OCI-LY7 (cell line): ENCODE data around the gene MICALL2.

Experiments used
- EZH2phosphoT487 ChIP-seq: fragments of 200-600 bp; sonication (generic); IDR thresholded peaks from 2 replicates; pipeline ENCODE4 v1.6.1; 2018; ENCODE audit warnings: low read depth, borderline replicate concordance, mild to moderate bottlenecking, mixed run types, antibody characterized with exemption, low read length, moderate library complexity, mixed read lengths
- TF ChIP-seq, protein P1 (sequence below): fragments of 200-600 bp; sonication (generic); conservative IDR thresholded peaks from 2 replicates; pipeline ENCODE4 v1.5.1; 2014; ENCODE audit warnings: mild to moderate bottlenecking, antibody characterized with exemption, low read length, moderate library complexity, mixed read lengths

GRCh38 chr7:1468203-1468602 lies 8.9 kb upstream of the MICALL2 start:
- TF ChIP-seq, protein P1, sequence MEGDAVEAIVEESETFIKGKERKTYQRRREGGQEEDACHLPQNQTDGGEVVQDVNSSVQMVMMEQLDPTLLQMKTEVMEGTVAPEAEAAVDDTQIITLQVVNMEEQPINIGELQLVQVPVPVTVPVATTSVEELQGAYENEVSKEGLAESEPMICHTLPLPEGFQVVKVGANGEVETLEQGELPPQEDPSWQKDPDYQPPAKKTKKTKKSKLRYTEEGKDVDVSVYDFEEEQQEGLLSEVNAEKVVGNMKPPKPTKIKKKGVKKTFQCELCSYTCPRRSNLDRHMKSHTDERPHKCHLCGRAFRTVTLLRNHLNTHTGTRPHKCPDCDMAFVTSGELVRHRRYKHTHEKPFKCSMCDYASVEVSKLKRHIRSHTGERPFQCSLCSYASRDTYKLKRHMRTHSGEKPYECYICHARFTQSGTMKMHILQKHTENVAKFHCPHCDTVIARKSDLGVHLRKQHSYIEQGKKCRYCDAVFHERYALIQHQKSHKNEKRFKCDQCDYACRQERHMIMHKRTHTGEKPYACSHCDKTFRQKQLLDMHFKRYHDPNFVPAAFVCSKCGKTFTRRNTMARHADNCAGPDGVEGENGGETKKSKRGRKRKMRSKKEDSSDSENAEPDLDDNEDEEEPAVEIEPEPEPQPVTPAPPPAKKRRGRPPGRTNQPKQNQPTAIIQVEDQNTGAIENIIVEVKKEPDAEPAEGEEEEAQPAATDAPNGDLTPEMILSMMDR = no peak
- TF ChIP-seq EZH2phosphoT487 = no peak
